SU-DHL-6 (cell line): ENCODE results near the gene TSPAN17.

ENCODE experiments used
- H2AFZ ChIP-seq: fragments of 200-600 bp; sonication (generic); 2 replicates; pipeline ENCODE4 v1.6.1; 2014; ENCODE audit warnings: low read depth, mild to moderate bottlenecking, moderate library complexity, mixed read lengths, antibody characterized with exemption, low read length; ENCODE audit not compliant: severe bottlenecking
- H3F3A ChIP-seq: fragments of 200-600 bp; shearing (Covaris generic); 2 replicates; pipeline ENCODE4 v1.6.0; 2016; ENCODE audit warnings: antibody characterized with exemption, mild to moderate bottlenecking; ENCODE audit not compliant: insufficient read depth
- H3K27ac ChIP-seq: fragments of 200-600 bp; sonication (generic); 2 replicates; pipeline ENCODE4 v1.5.1; 2016; ENCODE audit warnings: low read depth, mild to moderate bottlenecking, low read length, moderate library complexity, mixed read lengths
- H3K27me3 ChIP-seq: fragments of 200-600 bp; sonication (generic), shearing (Covaris generic); 2 replicates; pipeline ENCODE4 v1.6.0; 2014; ENCODE audit warnings: mild to moderate bottlenecking, low read length
- H3K36me3 ChIP-seq: fragments of 200-600 bp; sonication (generic); 2 replicates; pipeline ENCODE4 v1.6.1; 2014; ENCODE audit warnings: mild to moderate bottlenecking, low read length, mixed read lengths
- H3K4me2 ChIP-seq: fragments of 300-600, 200-600 bp; shearing (Covaris generic), sonication (generic); 2 replicates; pipeline ENCODE4 v1.6.0; 2014; ENCODE audit warnings: low read length, low read depth, mild to moderate bottlenecking; ENCODE audit not compliant: poor library complexity, severe bottlenecking
- H3K4me3 ChIP-seq: fragments of 200-600 bp; sonication (generic); 2 replicates; pipeline ENCODE4 v1.5.1; 2014; ENCODE audit warnings: antibody characterized with exemption, low read length, mild to moderate bottlenecking, mixed read lengths; ENCODE audit not compliant: insufficient read depth, poor library complexity, severe bottlenecking
- H3K79me2 ChIP-seq: fragments of 200-600 bp; sonication (generic); 2 replicates; pipeline ENCODE4 v1.6.1; 2014; ENCODE audit warnings: mild to moderate bottlenecking, low read length, moderate library complexity; ENCODE audit not compliant: insufficient read depth
- H3K9ac ChIP-seq: fragments of 200-600 bp; sonication (generic); 2 replicates; pipeline ENCODE4 v1.7.0; 2014; ENCODE audit warnings: mild to moderate bottlenecking, low read length
- H3K9me2 ChIP-seq: fragments of 200-600 bp; sonication (generic); replicated peaks from 2 replicates; pipeline ENCODE4 v1.6.1; 2014; ENCODE audit warnings: low read length; ENCODE audit not compliant: insufficient read depth
- H3K9me3 ChIP-seq: fragments of 200-600 bp; sonication (generic); 2 replicates; pipeline ENCODE4 v1.6.1; 2014; ENCODE audit warnings: low read length, mixed read lengths; ENCODE audit not compliant: insufficient read depth
- H4K20me1 ChIP-seq: fragments of 200-600 bp; sonication (generic); 2 replicates; pipeline ENCODE4 v1.6.1; 2014; ENCODE audit warnings: low read depth, mild to moderate bottlenecking, antibody characterized with exemption, low read length, moderate library complexity, mixed read lengths
- CTCF ChIP-seq: fragments of 200-600 bp; sonication (generic); IDR thresholded peaks from one replicate; pipeline ENCODE4 v1.5.1; 2017; ENCODE audit warnings: antibody characterized with exemption, mild to moderate bottlenecking, low read length, moderate library complexity; ENCODE audit not compliant: insufficient read depth, poor library complexity, severe bottlenecking
- EZH2phosphoT487 ChIP-seq: fragments of 200-600 bp; sonication (generic), shearing (Covaris generic); conservative IDR thresholded peaks from 2 replicates; pipeline ENCODE4 v1.6.1; 2018; ENCODE audit warnings: mild to moderate bottlenecking, antibody characterized with exemption, low read length, moderate library complexity, mixed read lengths

TSPAN17 gene

GRCh38 chr5:176702671-176703641, 55.7 kb downstream of the TSPAN17 start:
- no peak overlapping the region for H3K4me3 ChIP-seq
- no peak for TF ChIP-seq CTCF
- TF ChIP-seq EZH2phosphoT487 = no peak
- H4K20me1 ChIP-seq = no peaks in the 10 kb centered on the region
- no peaks in the 10 kb centered on the region for H3K9me3 ChIP-seq
- no peak overlapping the region for H3K4me2 ChIP-seq
- no peak overlapping the region for H3K27ac ChIP-seq
- no peak overlapping the region for H3K9ac ChIP-seq
- H3K36me3 ChIP-seq = no peaks in the 10 kb centered on the region
- H3K9me2 ChIP-seq = no peaks in the 10 kb centered on the region
- no peaks in the 10 kb centered on the region for H3F3A ChIP-seq
- H3K79me2 ChIP-seq = no peaks in the 10 kb centered on the region
- H3K27me3 ChIP-seq = 0 out of 2 replicates have a peak, but pooled peaks cover 3% of the 10 kb centered on the region
- H2AFZ ChIP-seq = no peak overlapping the region

GRCh38 chr5:176703857-176704256, 56.6 kb downstream of the TSPAN17 start:
- H3K4me3 ChIP-seq = no peak overlapping the region
- no peaks in the 10 kb centered on the region for H3K79me2 ChIP-seq
- H2AFZ ChIP-seq = no peak overlapping the region
- no peak for TF ChIP-seq CTCF
- H3K9ac ChIP-seq = no peak overlapping the region
- H4K20me1 ChIP-seq = no peaks in the 10 kb centered on the region
- no peaks in the 10 kb centered on the region for H3F3A ChIP-seq
- H3K9me3 ChIP-seq = no peaks in the 10 kb centered on the region
- no peaks in the 10 kb centered on the region for H3K9me2 ChIP-seq
- H3K27ac ChIP-seq = no peak overlapping the region
- no peaks in the 10 kb centered on the region for H3K36me3 ChIP-seq
- H3K27me3 ChIP-seq = 0 out of 2 replicates have a peak, but pooled peaks cover 3% of the 10 kb centered on the region
- H3K4me2 ChIP-seq = no peak overlapping the region

GRCh38 chr5:176704355-176704754, 57.1 kb downstream of the TSPAN17 start:
- H3K27ac ChIP-seq = no peak overlapping the region
- H2AFZ ChIP-seq = no peak overlapping the region
- no peak overlapping the region for H3K4me3 ChIP-seq
- no peak overlapping the region for H3K4me2 ChIP-seq
- H3K36me3 ChIP-seq = no peaks in the 10 kb centered on the region
- H3K9me2 ChIP-seq = no peaks in the 10 kb centered on the region
- no peaks in the 10 kb centered on the region for H3K79me2 ChIP-seq
- no peaks in the 10 kb centered on the region for H4K20me1 ChIP-seq
- no peak for TF ChIP-seq EZH2phosphoT487
- TF ChIP-seq CTCF = no peak
- no peaks in the 10 kb centered on the region for H3K9me3 ChIP-seq
- no peaks in the 10 kb centered on the region for H3F3A ChIP-seq
- H3K27me3 ChIP-seq = 0 out of 2 replicates have a peak, but pooled peaks cover 3% of the 10 kb centered on the region
- H3K9ac ChIP-seq = no peak overlapping the region
